GM23338 (cell line): ENCODE measurements around the gene IL22RA1. TPM values are rescaled to one million over a fixed set of nuclear protein-coding genes. Genes with fewer than 3 reads are reported as not detected.

Experiments used
- ATAC-seq: fragments of 200-7000 bp; cut with Tn5 transposase; 3 replicates; pipeline ENCODE4 v1.9.1; 2020
- DNase-seq: peaks from one replicate; pipeline ENCODE4 v3.0.0-alpha.2; 2015; ENCODE audit warnings: low spot score
- H2AFZ ChIP-seq: fragments of 200-600 bp; sonication (generic); 2 replicates; pipeline ENCODE4 v1.8.0; 2016; ENCODE audit warnings: antibody characterized with exemption, mild to moderate bottlenecking, moderate library complexity
- H3F3A ChIP-seq: fragments of 200-600 bp; sonication (generic); replicated peaks from 2 replicates; pipeline ENCODE4 v1.8.0; 2017; ENCODE audit warnings: antibody characterized with exemption, mixed run types, low read depth
- H3K27ac ChIP-seq: fragments of 200-600 bp; sonication (generic); 2 replicates; pipeline ENCODE4 v1.6.1; 2016; ENCODE audit warnings: low read depth
- H3K27me3 ChIP-seq: fragments of 200-600 bp; sonication (generic); 2 replicates; pipeline ENCODE4 v1.8.0; 2016; ENCODE audit warnings: mild to moderate bottlenecking, mixed run types, moderate library complexity; ENCODE audit not compliant: insufficient read depth
- H3K36me3 ChIP-seq: fragments of 200-600 bp; sonication (generic); 2 replicates; pipeline ENCODE4 v1.8.0; 2016; ENCODE audit warnings: mild to moderate bottlenecking; ENCODE audit not compliant: insufficient read depth
- H3K4me1 ChIP-seq: fragments of 200-600 bp; sonication (generic); 2 replicates; pipeline ENCODE4 v1.8.0; 2016; ENCODE audit warnings: mild to moderate bottlenecking, moderate library complexity; ENCODE audit not compliant: insufficient read depth
- H3K4me2 ChIP-seq: fragments of 200-600 bp; sonication (generic); 2 replicates; pipeline ENCODE4 v1.7.1; 2017; ENCODE audit warnings: mixed run types
- H3K4me3 ChIP-seq: fragments of 200-600 bp; sonication (generic); 2 replicates; pipeline ENCODE4 v1.6.1; 2016; ENCODE audit warnings: mixed run types
- H3K79me2 ChIP-seq: fragments of 200-600 bp; sonication (generic); replicated peaks from 2 replicates; pipeline ENCODE4 v1.8.0; 2017; ENCODE audit warnings: mild to moderate bottlenecking; ENCODE audit not compliant: insufficient read depth
- H3K9me2 ChIP-seq: fragments of 200-600 bp; sonication (generic); 2 replicates; pipeline ENCODE4 v1.8.0; 2017; ENCODE audit not compliant: insufficient read depth
- H4K20me1 ChIP-seq: fragments of 200-600 bp; sonication (generic); replicated peaks from 2 replicates; pipeline ENCODE4 v1.8.0; 2017; ENCODE audit warnings: mild to moderate bottlenecking; ENCODE audit not compliant: insufficient read depth
- H3K27ac Mint-ChIP-seq: 2 replicates; pipeline ENCODE4 v1.8.0; 2020; ENCODE audit warnings: inconsistent platforms, mild to moderate bottlenecking, moderate library complexity, mixed read lengths
- H3K27me3 Mint-ChIP-seq: 3 replicates; pipeline ENCODE4 v1.8.0; 2022; ENCODE audit warnings: low read depth, mild to moderate bottlenecking, moderate library complexity, mixed read lengths, inconsistent platforms; ENCODE audit not compliant: insufficient read depth, poor library complexity
- H3K36me3 Mint-ChIP-seq: 3 replicates; pipeline ENCODE4 v1.8.0; 2021; ENCODE audit warnings: low read depth, mild to moderate bottlenecking, inconsistent platforms, moderate library complexity, mixed read lengths
- H3K4me1 Mint-ChIP-seq: 3 replicates; pipeline ENCODE4 v1.8.0; 2020; ENCODE audit warnings: mild to moderate bottlenecking, inconsistent platforms, mixed read lengths
- H3K4me3 Mint-ChIP-seq: 3 replicates; pipeline ENCODE4 v1.8.0; 2021; ENCODE audit warnings: moderate library complexity, mild to moderate bottlenecking, inconsistent platforms, mixed read lengths
- H3K9me3 Mint-ChIP-seq: 3 replicates; pipeline ENCODE4 v1.8.0; 2020; ENCODE audit warnings: moderate library complexity, mild to moderate bottlenecking, inconsistent platforms, mixed read lengths
- CREB1 ChIP-seq: fragments of 250-450 bp; sonication (Bioruptor Pico); IDR thresholded peaks from 2 replicates; pipeline ENCODE4 v1.5.0; 2020; ENCODE audit warnings: low read depth, mild to moderate bottlenecking, moderate library complexity
- NANOG ChIP-seq: IDR thresholded peaks from 2 replicates; pipeline ENCODE4 v1.6.1; 2016; ENCODE audit warnings: antibody characterized with exemption, borderline replicate concordance
- POLR2AphosphoS5 ChIP-seq: IDR thresholded peaks from 2 replicates; pipeline ENCODE4 v1.6.1; 2016; ENCODE audit warnings: antibody characterized with exemption, low read depth
- STAT1 ChIP-seq: IDR thresholded peaks from one replicate; pipeline ENCODE4 v1.6.1; 2016; ENCODE audit warnings: antibody characterized with exemption; ENCODE audit not compliant: unreplicated experiment
- ZNF114 ChIP-seq: fragments of 250-450 bp; sonication (Bioruptor Pico); IDR thresholded peaks from 2 replicates; pipeline ENCODE4 v1.5.0; 2020; ENCODE audit warnings: mild to moderate bottlenecking, moderate library complexity
- polyA plus RNA-seq: library from polyadenylated mRNA; unstranded; fragments of >200 nt; fragmentation: Nextera tagmentation; extraction: Ambion mirVana; gene quantifications from 2 replicates; pipeline ENCODE4 v1.2.1, GENCODE V29; 2016
- total RNA-seq: library from RNA; depleted of rRNA; stranded (reverse); fragments of >200 nt; shearing (Covaris generic); gene quantifications from 2 replicates; pipeline ENCODE4 v1.2.3, GENCODE V29; 2014
- TF ChIP-seq, protein P1 (sequence below): fragments of 250-450 bp; sonication (Bioruptor Pico); IDR thresholded peaks from 2 replicates; pipeline ENCODE4 v1.5.0; 2020; ENCODE audit warnings: mild to moderate bottlenecking, moderate library complexity
- TF ChIP-seq, protein P2 (sequence below), 2 experiments: fragments of 200-600 bp in 1 of 2; sonication (generic) in 1 of 2; conservative IDR thresholded peaks; 2 replicates each; pipeline versions ENCODE4 v1.5.1 to v1.6.1; 2016 to 2017; ENCODE audit warnings: antibody characterized with exemption in 2 of 2, low read depth in 2 of 2, mild to moderate bottlenecking in 2 of 2, moderate library complexity in 1 of 2

IL22RA1 gene
- total and polyA plus RNA-seq, 2 experiments from 2014 or later = 0.11 to 0.28 TPM

GRCh38 chr1:24181619-24182018, 38.7 kb upstream of the IL22RA1 start (continued):
- TF ChIP-seq, protein P1, sequence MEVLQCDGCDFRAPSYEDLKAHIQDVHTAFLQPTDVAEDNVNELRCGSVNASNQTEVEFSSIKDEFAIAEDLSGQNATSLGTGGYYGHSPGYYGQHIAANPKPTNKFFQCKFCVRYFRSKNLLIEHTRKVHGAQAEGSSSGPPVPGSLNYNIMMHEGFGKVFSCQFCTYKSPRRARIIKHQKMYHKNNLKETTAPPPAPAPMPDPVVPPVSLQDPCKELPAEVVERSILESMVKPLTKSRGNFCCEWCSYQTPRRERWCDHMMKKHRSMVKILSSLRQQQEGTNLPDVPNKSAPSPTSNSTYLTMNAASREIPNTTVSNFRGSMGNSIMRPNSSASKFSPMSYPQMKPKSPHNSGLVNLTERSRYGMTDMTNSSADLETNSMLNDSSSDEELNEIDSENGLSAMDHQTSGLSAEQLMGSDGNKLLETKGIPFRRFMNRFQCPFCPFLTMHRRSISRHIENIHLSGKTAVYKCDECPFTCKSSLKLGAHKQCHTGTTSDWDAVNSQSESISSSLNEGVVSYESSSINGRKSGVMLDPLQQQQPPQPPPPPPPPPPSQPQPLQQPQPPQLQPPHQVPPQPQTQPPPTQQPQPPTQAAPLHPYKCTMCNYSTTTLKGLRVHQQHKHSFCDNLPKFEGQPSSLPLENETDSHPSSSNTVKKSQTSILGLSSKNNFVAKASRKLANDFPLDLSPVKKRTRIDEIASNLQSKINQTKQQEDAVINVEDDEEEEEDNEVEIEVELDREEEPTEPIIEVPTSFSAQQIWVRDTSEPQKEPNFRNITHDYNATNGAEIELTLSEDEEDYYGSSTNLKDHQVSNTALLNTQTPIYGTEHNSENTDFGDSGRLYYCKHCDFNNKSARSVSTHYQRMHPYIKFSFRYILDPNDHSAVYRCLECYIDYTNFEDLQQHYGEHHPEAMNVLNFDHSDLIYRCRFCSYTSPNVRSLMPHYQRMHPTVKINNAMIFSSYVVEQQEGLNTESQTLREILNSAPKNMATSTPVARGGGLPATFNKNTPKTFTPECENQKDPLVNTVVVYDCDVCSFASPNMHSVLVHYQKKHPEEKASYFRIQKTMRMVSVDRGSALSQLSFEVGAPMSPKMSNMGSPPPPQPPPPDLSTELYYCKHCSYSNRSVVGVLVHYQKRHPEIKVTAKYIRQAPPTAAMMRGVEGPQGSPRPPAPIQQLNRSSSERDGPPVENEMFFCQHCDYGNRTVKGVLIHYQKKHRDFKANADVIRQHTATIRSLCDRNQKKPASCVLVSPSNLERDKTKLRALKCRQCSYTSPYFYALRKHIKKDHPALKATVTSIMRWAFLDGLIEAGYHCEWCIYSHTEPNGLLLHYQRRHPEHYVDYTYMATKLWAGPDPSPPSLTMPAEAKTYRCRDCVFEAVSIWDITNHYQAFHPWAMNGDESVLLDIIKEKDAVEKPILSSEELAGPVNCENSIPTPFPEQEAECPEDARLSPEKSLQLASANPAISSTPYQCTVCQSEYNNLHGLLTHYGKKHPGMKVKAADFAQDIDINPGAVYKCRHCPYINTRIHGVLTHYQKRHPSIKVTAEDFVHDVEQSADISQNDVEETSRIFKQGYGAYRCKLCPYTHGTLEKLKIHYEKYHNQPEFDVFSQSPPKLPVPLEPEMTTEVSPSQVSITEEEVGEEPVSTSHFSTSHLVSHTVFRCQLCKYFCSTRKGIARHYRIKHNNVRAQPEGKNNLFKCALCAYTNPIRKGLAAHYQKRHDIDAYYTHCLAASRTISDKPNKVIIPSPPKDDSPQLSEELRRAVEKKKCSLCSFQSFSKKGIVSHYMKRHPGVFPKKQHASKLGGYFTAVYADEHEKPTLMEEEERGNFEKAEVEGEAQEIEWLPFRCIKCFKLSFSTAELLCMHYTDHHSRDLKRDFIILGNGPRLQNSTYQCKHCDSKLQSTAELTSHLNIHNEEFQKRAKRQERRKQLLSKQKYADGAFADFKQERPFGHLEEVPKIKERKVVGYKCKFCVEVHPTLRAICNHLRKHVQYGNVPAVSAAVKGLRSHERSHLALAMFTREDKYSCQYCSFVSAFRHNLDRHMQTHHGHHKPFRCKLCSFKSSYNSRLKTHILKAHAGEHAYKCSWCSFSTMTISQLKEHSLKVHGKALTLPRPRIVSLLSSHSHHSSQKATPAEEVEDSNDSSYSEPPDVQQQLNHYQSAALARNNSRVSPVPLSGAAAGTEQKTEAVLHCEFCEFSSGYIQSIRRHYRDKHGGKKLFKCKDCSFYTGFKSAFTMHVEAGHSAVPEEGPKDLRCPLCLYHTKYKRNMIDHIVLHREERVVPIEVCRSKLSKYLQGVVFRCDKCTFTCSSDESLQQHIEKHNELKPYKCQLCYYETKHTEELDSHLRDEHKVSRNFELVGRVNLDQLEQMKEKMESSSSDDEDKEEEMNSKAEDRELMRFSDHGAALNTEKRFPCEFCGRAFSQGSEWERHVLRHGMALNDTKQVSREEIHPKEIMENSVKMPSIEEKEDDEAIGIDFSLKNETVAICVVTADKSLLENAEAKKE (CRISPR knock-in tag) = no peak
- no peak for TF ChIP-seq POLR2AphosphoS5

DNA sequence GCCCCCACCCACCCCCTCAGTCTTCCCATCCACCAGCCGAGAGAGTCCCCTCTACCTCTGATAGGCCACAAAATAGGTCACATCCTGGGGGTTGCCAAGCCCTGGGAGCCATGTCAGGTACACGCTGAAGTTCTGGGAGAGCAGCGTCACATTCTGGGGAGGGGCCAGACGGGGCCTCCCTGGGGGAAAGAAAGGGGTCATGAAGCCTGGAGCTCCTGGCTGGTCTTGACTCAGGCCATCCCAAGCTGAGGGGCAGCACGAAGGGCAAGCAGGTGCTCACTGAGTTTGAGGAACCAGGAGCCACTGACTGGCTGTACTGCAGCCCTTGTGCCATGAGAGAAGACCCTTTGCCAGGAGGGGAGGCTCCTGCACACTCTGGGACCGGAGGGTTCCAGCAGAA, 37.7 kb upstream of the IL22RA1 start:
- Mint-ChIP-seq H3K27ac (no peak overlapping the region), H3K9me3 (no peaks in the 10 kb centered on the region), H3K4me3 (no peak overlapping the region), H3K27me3 (peaks cover 2% of the 10 kb centered on the region), H3K4me1 (peaks cover 6% of the 10 kb centered on the region), H3K36me3 (peaks cover 5% of the 10 kb centered on the region; the same call in 1 of the 3 replicates)
- H2AFZ ChIP-seq = no peak overlapping the region
- H3K9me2 ChIP-seq = no peaks in the 10 kb centered on the region
- TF ChIP-seq, protein P1 (CRISPR knock-in tag) = no peak
- TF ChIP-seq CREB1 (CRISPR knock-in tag) (no peak), NANOG (no peak), ZNF114 (no peak), STAT1 (no peak)
- TF ChIP-seq, protein P2, sequence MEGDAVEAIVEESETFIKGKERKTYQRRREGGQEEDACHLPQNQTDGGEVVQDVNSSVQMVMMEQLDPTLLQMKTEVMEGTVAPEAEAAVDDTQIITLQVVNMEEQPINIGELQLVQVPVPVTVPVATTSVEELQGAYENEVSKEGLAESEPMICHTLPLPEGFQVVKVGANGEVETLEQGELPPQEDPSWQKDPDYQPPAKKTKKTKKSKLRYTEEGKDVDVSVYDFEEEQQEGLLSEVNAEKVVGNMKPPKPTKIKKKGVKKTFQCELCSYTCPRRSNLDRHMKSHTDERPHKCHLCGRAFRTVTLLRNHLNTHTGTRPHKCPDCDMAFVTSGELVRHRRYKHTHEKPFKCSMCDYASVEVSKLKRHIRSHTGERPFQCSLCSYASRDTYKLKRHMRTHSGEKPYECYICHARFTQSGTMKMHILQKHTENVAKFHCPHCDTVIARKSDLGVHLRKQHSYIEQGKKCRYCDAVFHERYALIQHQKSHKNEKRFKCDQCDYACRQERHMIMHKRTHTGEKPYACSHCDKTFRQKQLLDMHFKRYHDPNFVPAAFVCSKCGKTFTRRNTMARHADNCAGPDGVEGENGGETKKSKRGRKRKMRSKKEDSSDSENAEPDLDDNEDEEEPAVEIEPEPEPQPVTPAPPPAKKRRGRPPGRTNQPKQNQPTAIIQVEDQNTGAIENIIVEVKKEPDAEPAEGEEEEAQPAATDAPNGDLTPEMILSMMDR (conservative IDR thresholded peaks at IDR 0.05; ENCODE audit: low read depth in 2 of 2) = no peak
- no peak for DNase-seq
- ATAC-seq = no peak
- H3K4me3 ChIP-seq = no peak overlapping the region
- peaks cover 4% of the 10 kb centered on the region; the same call in 1 of the 2 replicates for H3K4me1 ChIP-seq
- no peak overlapping the region for H3K4me2 ChIP-seq
- peaks cover 18% of the 10 kb centered on the region; the same call in 1 of the 2 replicates for H3K79me2 ChIP-seq
- H3F3A ChIP-seq = no peaks in the 10 kb centered on the region
- H3K27me3 ChIP-seq = no peaks in the 10 kb centered on the region
- no peak overlapping the region for H3K27ac ChIP-seq
- H4K20me1 ChIP-seq = no peaks in the 10 kb centered on the region; the same call in 1 of the 2 replicates
- 0 out of 2 replicates have a peak, but pooled peaks cover 4% of the 10 kb centered on the region for H3K36me3 ChIP-seq
